Activated CD8-positive, alpha-beta T cell treated with anti-CD3 and anti-CD28 coated beads for 36 hours (primary cell): ENCODE results near the gene COQ3. TPM values are rescaled to one million over a fixed set of nuclear protein-coding genes. Genes with fewer than 3 reads are reported as not detected.

ENCODE experiments used
- ATAC-seq: fragments of 200-7000 bp; cut with Tn5 transposase; one replicate; pipeline ENCODE4 v1.10.0; 2021; ENCODE audit warnings: mild to moderate bottlenecking, moderate library complexity
- CTCF ChIA-PET: fragments of 350-600 bp; sonication (Branson Sonifier 250); formaldehyde crosslinking; loops from one replicate; lab custom pipeline; 2021; ENCODE audit warnings: antibody characterized with exemption; lab: Charles Lee
- POLR2A ChIA-PET: fragments of 350-600 bp; sonication (Branson Sonifier 250); formaldehyde crosslinking; loops from one replicate; lab custom pipeline; 2021; ENCODE audit warnings: antibody characterized with exemption; lab: Charles Lee
- DNase-seq: peaks from one replicate; pipeline ENCODE4 v3.0.0-alpha.2; 2020
- H3K27ac Mint-ChIP-seq: one replicate; pipeline ENCODE4 v1.8.0; 2021; ENCODE audit warnings: mild to moderate bottlenecking, mixed read lengths
- H3K27me3 Mint-ChIP-seq: one replicate; pipeline ENCODE4 v1.8.0; 2021; ENCODE audit warnings: mixed read lengths
- H3K36me3 Mint-ChIP-seq: one replicate; pipeline ENCODE4 v1.8.0; 2021; ENCODE audit warnings: low read depth, mixed read lengths
- H3K4me1 Mint-ChIP-seq: one replicate; pipeline ENCODE4 v1.8.0; 2021; ENCODE audit warnings: low read depth, mixed read lengths
- H3K4me3 Mint-ChIP-seq: one replicate; pipeline ENCODE4 v1.8.0; 2021; ENCODE audit warnings: mild to moderate bottlenecking, moderate library complexity, mixed read lengths
- H3K9me3 Mint-ChIP-seq: one replicate; pipeline ENCODE4 v1.8.0; 2021; ENCODE audit warnings: mixed read lengths
- intact Hi-C: fragments of 100-400 bp; cut with micrococcal nuclease; formaldehyde crosslinking; loops from one replicate; pipeline ENCODE4 v1.10.0; 2022
- total RNA-seq, 2 experiments: library from RNA; stranded (reverse); gene quantifications; one replicate each; pipeline ENCODE4 v1.2.3, GENCODE V29; 2021
- TF ChIP-seq, protein P1 (sequence below): fragments of 200-600 bp; IDR thresholded peaks from one replicate; pipeline ENCODE4 v1.8.0; 2022; ENCODE audit warnings: antibody characterized with exemption, mild to moderate bottlenecking

The COQ3 gene
- total RNA-seq, 2 experiments from 2014 or later: 20.8 to 24.9 TPM

DNA sequence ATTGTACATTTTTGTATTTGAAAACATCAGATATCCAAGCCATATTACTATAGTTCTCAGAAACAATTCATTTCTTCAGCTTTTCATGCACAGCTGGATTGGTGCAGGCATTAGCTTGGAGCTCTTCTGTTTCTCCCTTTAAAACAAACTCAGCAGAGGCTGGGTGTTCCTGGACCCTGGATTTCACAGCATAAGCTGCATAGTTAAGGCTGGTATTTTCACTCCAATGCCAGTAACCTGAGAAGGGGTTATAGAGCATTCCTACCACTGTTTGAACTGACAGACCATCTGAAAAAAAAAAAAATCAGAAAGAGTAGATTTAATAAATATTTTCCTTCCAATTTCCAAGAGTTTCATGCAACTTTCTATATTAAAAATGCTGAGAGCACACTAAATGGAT, 24.5 kb downstream of the COQ3 start:
- DNase-seq: no peak
- ATAC-seq: no peak
- TF ChIP-seq, protein P1, sequence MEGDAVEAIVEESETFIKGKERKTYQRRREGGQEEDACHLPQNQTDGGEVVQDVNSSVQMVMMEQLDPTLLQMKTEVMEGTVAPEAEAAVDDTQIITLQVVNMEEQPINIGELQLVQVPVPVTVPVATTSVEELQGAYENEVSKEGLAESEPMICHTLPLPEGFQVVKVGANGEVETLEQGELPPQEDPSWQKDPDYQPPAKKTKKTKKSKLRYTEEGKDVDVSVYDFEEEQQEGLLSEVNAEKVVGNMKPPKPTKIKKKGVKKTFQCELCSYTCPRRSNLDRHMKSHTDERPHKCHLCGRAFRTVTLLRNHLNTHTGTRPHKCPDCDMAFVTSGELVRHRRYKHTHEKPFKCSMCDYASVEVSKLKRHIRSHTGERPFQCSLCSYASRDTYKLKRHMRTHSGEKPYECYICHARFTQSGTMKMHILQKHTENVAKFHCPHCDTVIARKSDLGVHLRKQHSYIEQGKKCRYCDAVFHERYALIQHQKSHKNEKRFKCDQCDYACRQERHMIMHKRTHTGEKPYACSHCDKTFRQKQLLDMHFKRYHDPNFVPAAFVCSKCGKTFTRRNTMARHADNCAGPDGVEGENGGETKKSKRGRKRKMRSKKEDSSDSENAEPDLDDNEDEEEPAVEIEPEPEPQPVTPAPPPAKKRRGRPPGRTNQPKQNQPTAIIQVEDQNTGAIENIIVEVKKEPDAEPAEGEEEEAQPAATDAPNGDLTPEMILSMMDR: no peak
- ChIA-PET POLR2A (no interaction called here), CTCF (no interaction called here)
- H3K9me3 Mint-ChIP-seq: no peaks in the 10 kb centered on the region
- no peaks in the 10 kb centered on the region for H3K4me1 Mint-ChIP-seq
- no peak overlapping the region for H3K27ac Mint-ChIP-seq
- intact Hi-C loops: no loop called here
- H3K36me3 Mint-ChIP-seq: peaks cover 2% of the 10 kb centered on the region
- no peak overlapping the region for H3K4me3 Mint-ChIP-seq
- H3K27me3 Mint-ChIP-seq: no peaks in the 10 kb centered on the region

DNA sequence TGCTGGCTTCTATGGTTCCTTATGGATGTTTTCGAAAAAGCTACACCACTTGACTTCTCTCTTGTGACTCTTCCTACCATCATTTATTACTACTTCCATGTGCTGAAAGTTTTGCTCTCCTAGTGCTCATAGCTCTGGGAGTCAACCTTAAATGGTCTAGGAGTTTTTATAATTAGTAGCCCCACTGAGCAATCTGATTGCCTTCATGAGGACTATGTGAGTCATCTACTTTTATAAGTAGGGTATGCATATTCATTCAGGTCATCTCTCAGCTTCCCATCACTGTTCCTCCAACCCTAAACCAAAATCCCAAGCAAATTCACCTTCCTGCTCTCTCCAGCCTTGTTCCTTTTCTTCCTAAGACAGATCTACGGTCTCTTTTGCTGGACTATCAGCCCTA, 27.1 kb downstream of the COQ3 start:
- H3K4me1 Mint-ChIP-seq: peaks cover 7% of the 10 kb centered on the region
- CTCF ChIA-PET: interaction anchor here (1.0 to 1.8 kb wide), 2 partner anchors 12 to 37 kb away, joined by 3 to 6 read pairs; no protein-coding TSS in a partner anchor
- ATAC-seq: no peak
- H3K36me3 Mint-ChIP-seq: no peaks in the 10 kb centered on the region
- no peak overlapping the region for H3K4me3 Mint-ChIP-seq
- no peak for DNase-seq
- no peak overlapping the region for H3K27ac Mint-ChIP-seq
- POLR2A ChIA-PET: interaction anchor here (1.5 kb wide), 1 partner anchor 22 kb away, joined by 3 read pairs; no protein-coding TSS in a partner anchor
- TF ChIP-seq, protein P1: no peak
- intact Hi-C loops: no loop called here
- no peaks in the 10 kb centered on the region for H3K9me3 Mint-ChIP-seq
- H3K27me3 Mint-ChIP-seq: no peaks in the 10 kb centered on the region

DNA sequence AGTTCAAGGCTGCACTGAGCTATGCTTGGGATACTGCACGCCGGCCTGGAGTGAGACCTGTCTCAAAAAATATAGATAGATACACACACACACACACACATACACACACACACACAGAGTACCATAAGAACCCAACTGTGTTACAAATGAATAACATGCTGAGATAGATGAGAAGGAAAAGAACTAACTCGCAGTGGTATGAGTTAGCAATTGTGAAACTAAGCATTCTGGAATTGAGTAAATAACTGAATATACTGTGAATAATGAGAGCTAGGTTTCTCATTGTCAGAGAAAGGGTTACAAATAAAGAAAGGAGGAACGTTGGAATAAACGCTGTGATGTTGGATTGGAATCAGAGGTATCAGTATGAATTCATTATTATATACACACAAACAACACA, 30.0 kb downstream of the COQ3 start:
- CTCF ChIA-PET: interaction anchor here (1.3 kb wide), 1 partner anchor 33 kb away, joined by 3 read pairs; no protein-coding TSS in a partner anchor
- Mint-ChIP-seq H3K36me3 (no peaks in the 10 kb centered on the region), H3K9me3 (no peaks in the 10 kb centered on the region), H3K4me1 (peaks cover 7% of the 10 kb centered on the region), H3K4me3 (no peak overlapping the region), H3K27ac (no peak overlapping the region), H3K27me3 (peaks cover 9% of the 10 kb centered on the region)
- no peak for DNase-seq
- ATAC-seq: peak; percentile 18
- POLR2A ChIA-PET: interaction anchor here (1.4 kb wide), 1 partner anchor 204 kb away, joined by 3 read pairs; the partner anchor contains the start of gene CCNC
- intact Hi-C loops: no loop called here
- TF ChIP-seq, protein P1: no peak

DNA sequence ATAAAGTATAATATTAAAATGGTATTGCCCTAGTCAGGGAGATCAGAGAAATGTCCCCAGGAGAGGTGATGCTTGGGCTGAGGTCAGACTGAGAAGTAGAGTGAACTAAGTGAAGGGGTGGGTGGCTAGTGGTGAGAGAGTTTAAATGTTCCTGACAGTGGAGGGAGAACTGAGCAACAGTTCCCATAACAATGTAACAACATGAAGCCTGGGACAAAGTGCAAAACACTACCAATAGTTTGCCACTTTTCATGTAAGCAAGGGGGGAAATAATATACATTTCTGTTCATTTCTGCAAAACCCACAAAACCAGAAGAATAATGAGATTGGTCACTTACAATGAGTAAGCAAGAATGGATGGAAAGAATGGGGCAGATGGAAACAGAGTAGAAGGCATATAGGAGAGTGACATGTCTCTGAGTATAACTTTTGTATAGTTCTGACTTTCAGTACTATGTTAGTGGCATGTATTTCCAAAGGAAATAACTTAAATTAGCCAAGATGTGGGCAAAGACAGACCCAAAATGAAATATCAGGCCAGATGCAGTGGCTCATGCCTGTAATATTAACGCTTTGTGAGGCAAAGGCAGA, 31.2 kb downstream of the COQ3 start:
- Mint-ChIP-seq H3K27ac (no peak overlapping the region), H3K27me3 (peaks cover 10% of the 10 kb centered on the region), H3K4me3 (no peak overlapping the region), H3K9me3 (no peaks in the 10 kb centered on the region), H3K36me3 (no peaks in the 10 kb centered on the region), H3K4me1 (peaks cover 7% of the 10 kb centered on the region)
- ChIA-PET POLR2A (no interaction called here), CTCF (no interaction called here)
- TF ChIP-seq, protein P1: no peak
- ATAC-seq (peak; percentile 81), DNase-seq (peak; percentile 12)
- intact Hi-C loops: no loop called here

DNA sequence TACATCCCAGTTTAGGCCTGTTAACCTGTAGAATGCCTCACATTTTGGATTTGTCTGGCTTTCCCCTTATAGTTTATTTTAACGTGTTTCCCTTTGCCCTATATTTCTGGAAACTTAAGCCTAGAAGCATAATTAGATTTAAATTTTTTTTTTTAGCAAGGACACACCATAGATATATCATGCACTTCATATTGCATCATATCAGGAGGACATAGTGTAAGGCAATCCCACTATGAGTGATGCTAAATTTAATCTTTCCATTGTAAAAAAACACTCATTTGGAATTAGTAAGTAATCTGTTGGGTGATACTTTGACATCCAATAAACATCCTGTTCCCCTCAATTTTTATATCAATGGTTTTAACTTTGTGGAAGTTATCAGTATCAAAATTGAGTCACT, 34.2 kb downstream of the COQ3 start:
- ATAC-seq (no peak), DNase-seq (no peak)
- Mint-ChIP-seq H3K27me3 (peaks cover 28% of the 10 kb centered on the region), H3K27ac (no peak overlapping the region), H3K9me3 (no peaks in the 10 kb centered on the region), H3K4me3 (no peak overlapping the region), H3K4me1 (peaks cover 7% of the 10 kb centered on the region), H3K36me3 (no peaks in the 10 kb centered on the region)
- ChIA-PET CTCF (no interaction called here), POLR2A (interaction anchor here (0.7 kb wide), 1 partner anchor 1366 kb away, joined by 3 read pairs; no protein-coding TSS in a partner anchor)
- TF ChIP-seq, protein P1: no peak
- intact Hi-C loops: no loop called here
